ENCODE results near the gene BAX.

BAX gene

DNA sequence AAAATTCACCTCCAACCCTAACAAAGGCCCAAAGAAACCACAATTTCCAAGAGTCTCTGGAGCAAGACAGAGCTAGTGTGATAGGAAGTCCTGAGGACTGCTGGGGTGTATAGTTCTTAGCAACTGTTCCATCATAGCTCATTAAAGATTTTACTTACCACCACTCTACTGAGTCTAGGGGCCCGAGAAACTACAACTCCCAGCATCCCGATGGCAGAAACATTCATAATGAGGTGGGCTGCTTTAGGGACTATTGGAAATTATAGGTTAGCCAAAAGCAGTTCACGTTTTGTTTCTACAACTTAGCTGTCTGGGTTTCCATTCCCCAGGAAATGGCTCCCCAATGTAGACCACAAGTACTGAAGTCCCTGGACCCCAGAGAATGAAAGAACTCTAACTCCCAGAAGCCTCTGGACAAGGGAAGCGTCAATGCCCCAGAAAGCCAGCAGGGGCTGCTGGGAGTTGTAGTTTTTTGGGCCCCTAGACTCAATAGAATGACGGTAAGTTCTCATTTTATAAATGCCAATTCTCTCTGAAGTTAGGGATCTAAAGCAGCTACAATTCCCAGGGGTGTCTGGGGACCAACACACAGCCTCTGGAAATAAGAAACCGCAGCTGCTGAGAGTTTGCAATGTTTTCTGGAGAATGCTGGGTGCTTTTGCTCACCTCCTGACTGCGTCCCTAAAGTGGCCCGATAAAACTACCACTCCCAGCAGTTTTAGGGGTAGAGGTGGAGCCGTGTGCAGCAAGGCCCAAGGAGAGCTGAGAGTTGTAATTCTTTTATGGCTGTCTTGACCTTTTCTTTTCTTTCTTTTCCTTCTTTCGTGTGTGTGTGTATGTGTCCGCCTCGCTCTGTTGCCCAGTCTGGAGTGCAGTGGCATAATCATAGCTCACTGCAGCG, 21.5 kb downstream of the BAX start:
- no peak overlapping the region for H3K4me3 Mint-ChIP-seq
- peaks cover 29% of the 10 kb centered on the region for H3K36me3 Mint-ChIP-seq (ENCODE audit: low read depth)
- no peak overlapping the region for H3K27ac Mint-ChIP-seq
- peaks cover 22% of the 10 kb centered on the region for H3K4me1 Mint-ChIP-seq
- H3K9me3 Mint-ChIP-seq: no peaks in the 10 kb centered on the region
- DNase-seq (no peak), ATAC-seq (no peak)
- H3K27me3 Mint-ChIP-seq: no peaks in the 10 kb centered on the region

- no peaks in the 10 kb centered on the region for H3K27me3 Mint-ChIP-seq
- H3K27ac Mint-ChIP-seq: no peak overlapping the region
- H3K9me3 Mint-ChIP-seq: no peaks in the 10 kb centered on the region
- no peak overlapping the region for H3K4me3 Mint-ChIP-seq
- peaks cover 22% of the 10 kb centered on the region for H3K4me1 Mint-ChIP-seq
- ATAC-seq (no peak), DNase-seq (no peak)
- H3K36me3 Mint-ChIP-seq (ENCODE audit: low read depth): peaks cover 32% of the 10 kb centered on the region
Observed at GRCh38 chr19:48977061-48977460, 22.4 kb downstream of the BAX start.

GRCh38 chr19:48982280-48982679, 27.6 kb downstream of the BAX start:
- no peaks in the 10 kb centered on the region for H3K9me3 Mint-ChIP-seq
- H3K36me3 Mint-ChIP-seq (ENCODE audit: low read depth): peaks cover 37% of the 10 kb centered on the region
- no peak overlapping the region for H3K4me3 Mint-ChIP-seq
- no peak overlapping the region for H3K27ac Mint-ChIP-seq
- H3K27me3 Mint-ChIP-seq: no peaks in the 10 kb centered on the region
- H3K4me1 Mint-ChIP-seq: peaks cover 29% of the 10 kb centered on the region
- DNase-seq: no peak
- no peak for ATAC-seq

GRCh38 chr19:48985711-48986110, 31.0 kb downstream of the BAX start:
- no peaks in the 10 kb centered on the region for H3K27me3 Mint-ChIP-seq
- DNase-seq (no peak), ATAC-seq (no peak)
- H3K27ac Mint-ChIP-seq: no peak overlapping the region
- peaks cover 40% of the 10 kb centered on the region for H3K36me3 Mint-ChIP-seq (ENCODE audit: low read depth)
- H3K4me3 Mint-ChIP-seq: no peak overlapping the region
- peaks cover 27% of the 10 kb centered on the region for H3K4me1 Mint-ChIP-seq
- H3K9me3 Mint-ChIP-seq: no peaks in the 10 kb centered on the region

GRCh38 chr19:48986211-48986610, 31.5 kb downstream of the BAX start:
- peaks cover 30% of the 10 kb centered on the region for H3K4me1 Mint-ChIP-seq
- peaks cover 41% of the 10 kb centered on the region for H3K36me3 Mint-ChIP-seq (ENCODE audit: low read depth)
- no peaks in the 10 kb centered on the region for H3K9me3 Mint-ChIP-seq
- H3K27me3 Mint-ChIP-seq: no peaks in the 10 kb centered on the region
- H3K27ac Mint-ChIP-seq: no peak overlapping the region
- no peak overlapping the region for H3K4me3 Mint-ChIP-seq
- no peak for ATAC-seq
- no peak for DNase-seq

- peaks cover 35% of the 10 kb centered on the region for H3K4me1 Mint-ChIP-seq
- ATAC-seq (peak; percentile 68), DNase-seq (no peak)
- no peaks in the 10 kb centered on the region for H3K9me3 Mint-ChIP-seq
- H3K27ac Mint-ChIP-seq: peak overlapping the region; percentile 91
- H3K27me3 Mint-ChIP-seq: no peaks in the 10 kb centered on the region
- H3K4me3 Mint-ChIP-seq: peak overlapping the region; percentile 34
- H3K36me3 Mint-ChIP-seq (ENCODE audit: low read depth): peaks cover 35% of the 10 kb centered on the region
Observed at GRCh38 chr19:48987323-48987722, 32.6 kb downstream of the BAX start.

- DNase-seq: no peak
- no peaks in the 10 kb centered on the region for H3K27me3 Mint-ChIP-seq
- no peak overlapping the region for H3K4me3 Mint-ChIP-seq
- peak overlapping the region; percentile 91 for H3K27ac Mint-ChIP-seq
- ATAC-seq: no peak
- H3K9me3 Mint-ChIP-seq: no peaks in the 10 kb centered on the region
- H3K36me3 Mint-ChIP-seq (ENCODE audit: low read depth): peaks cover 30% of the 10 kb centered on the region
- H3K4me1 Mint-ChIP-seq: peaks cover 37% of the 10 kb centered on the region
Observed at GRCh38 chr19:48988286-48988685, 33.6 kb downstream of the BAX start.

DNA sequence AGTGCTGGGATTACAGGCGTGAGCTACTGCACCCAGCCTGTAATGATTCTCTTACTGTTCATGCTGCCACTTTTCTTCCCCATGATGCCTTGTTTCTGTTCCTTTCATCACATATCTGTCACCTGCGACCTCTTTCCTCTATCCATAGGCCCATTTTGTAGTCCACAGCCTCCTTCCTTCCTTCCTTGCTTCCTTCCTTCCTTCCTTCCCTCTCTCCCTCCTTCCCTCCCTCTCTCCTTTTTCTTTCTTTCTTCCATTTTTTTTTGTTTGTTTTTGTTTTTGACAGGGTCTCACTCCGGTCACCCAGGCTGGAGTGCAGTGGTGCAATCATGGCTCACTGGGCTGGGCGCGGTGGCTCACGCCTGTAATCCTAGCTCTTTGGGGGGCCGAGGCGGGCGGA, 34.2 kb downstream of the BAX start:
- no peaks in the 10 kb centered on the region for H3K27me3 Mint-ChIP-seq
- no peaks in the 10 kb centered on the region for H3K9me3 Mint-ChIP-seq
- peaks cover 28% of the 10 kb centered on the region for H3K36me3 Mint-ChIP-seq (ENCODE audit: low read depth)
- H3K27ac Mint-ChIP-seq: peak overlapping the region; percentile 77
- DNase-seq (no peak), ATAC-seq (no peak)
- H3K4me1 Mint-ChIP-seq: peaks cover 39% of the 10 kb centered on the region
- H3K4me3 Mint-ChIP-seq: no peak overlapping the region

DNA sequence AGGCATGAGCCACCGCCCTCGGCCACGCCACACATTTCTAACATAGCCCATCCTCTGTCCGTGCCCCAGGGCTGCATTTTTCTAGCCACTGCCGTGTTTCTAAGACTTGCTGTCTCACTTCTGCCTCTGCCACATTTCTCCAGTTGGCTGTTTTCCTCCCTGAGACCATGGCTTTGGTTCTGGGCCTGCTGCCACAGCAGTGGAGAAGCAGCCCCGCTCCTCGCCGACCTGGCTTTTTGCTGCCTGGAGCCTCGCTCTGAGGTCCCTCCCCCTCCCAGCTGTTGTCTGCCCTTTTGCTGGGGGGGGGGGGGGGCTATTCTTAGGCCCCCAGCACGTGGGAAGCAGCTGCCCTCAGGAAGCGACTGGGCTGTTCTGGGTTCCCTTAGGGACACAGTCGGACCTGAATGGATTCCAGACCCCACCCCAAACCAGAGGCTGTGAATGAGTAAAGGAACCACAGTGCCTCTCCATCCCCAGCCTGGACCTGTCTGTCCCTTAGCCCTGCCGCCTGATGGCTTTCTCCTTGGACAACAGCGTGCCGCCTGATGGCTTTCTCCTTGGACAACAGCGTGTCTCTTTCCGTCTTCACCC, 35.1 kb downstream of the BAX start:
- ATAC-seq (no peak), DNase-seq (no peak)
- Mint-ChIP-seq H3K9me3 (no peaks in the 10 kb centered on the region), H3K27ac (no peak overlapping the region), H3K27me3 (no peaks in the 10 kb centered on the region), H3K4me3 (no peak overlapping the region), H3K36me3 (ENCODE audit: low read depth) (peaks cover 32% of the 10 kb centered on the region), H3K4me1 (peaks cover 47% of the 10 kb centered on the region)

DNA sequence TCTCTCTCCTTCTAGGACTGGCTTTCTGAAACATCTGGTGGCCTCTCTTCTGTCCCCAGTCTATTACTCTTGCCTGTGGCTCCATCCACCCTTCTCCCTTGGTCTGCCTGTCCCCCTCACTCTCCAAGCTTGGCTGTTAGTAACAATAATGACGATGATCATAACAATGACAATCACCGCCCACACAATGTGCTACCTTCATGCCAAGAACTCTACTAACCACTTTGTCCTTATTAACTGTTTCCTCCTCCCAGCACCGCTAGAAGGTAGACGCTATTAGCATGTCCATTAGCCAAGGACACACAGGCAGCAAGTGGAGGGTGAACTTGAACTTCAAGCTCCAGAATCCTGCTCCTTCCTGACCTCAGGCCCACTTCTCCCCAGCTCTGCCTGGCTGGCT, 35.7 kb downstream of the BAX start:
- Mint-ChIP-seq H3K4me3 (no peak overlapping the region), H3K9me3 (no peaks in the 10 kb centered on the region), H3K27me3 (no peaks in the 10 kb centered on the region), H3K36me3 (ENCODE audit: low read depth) (peaks cover 30% of the 10 kb centered on the region), H3K27ac (peak overlapping the region; percentile 23), H3K4me1 (peaks cover 52% of the 10 kb centered on the region)
- DNase-seq (no peak), ATAC-seq (no peak)

- Mint-ChIP-seq H3K27ac (peak overlapping the region; percentile 22), H3K4me1 (peaks cover 55% of the 10 kb centered on the region), H3K36me3 (ENCODE audit: low read depth) (peaks cover 30% of the 10 kb centered on the region), H3K27me3 (no peaks in the 10 kb centered on the region), H3K9me3 (no peaks in the 10 kb centered on the region), H3K4me3 (no peak overlapping the region)
- DNase-seq (no peak), ATAC-seq (no peak)
Observed at GRCh38 chr19:48991011-48991609, 36.4 kb downstream of the BAX start.

- ATAC-seq: no peak
- peaks cover 30% of the 10 kb centered on the region for H3K36me3 Mint-ChIP-seq (ENCODE audit: low read depth)
- no peaks in the 10 kb centered on the region for H3K9me3 Mint-ChIP-seq
- no peak for DNase-seq
- H3K4me3 Mint-ChIP-seq: peak overlapping the region; percentile 98
- no peaks in the 10 kb centered on the region for H3K27me3 Mint-ChIP-seq
- H3K27ac Mint-ChIP-seq: peak overlapping the region; percentile 91
- H3K4me1 Mint-ChIP-seq: peaks cover 52% of the 10 kb centered on the region
Observed at GRCh38 chr19:48991873-48992580, 37.4 kb downstream of the BAX start.

GRCh38 chr19:48992581-48993174, 38.0 kb downstream of the BAX start:
- Mint-ChIP-seq H3K9me3 (no peaks in the 10 kb centered on the region), H3K27me3 (no peaks in the 10 kb centered on the region), H3K27ac (peak overlapping the region; percentile 91), H3K36me3 (ENCODE audit: low read depth) (peaks cover 29% of the 10 kb centered on the region), H3K4me1 (peaks cover 46% of the 10 kb centered on the region), H3K4me3 (peak overlapping the region; percentile 98)
- ATAC-seq: no peak
- no peak for DNase-seq

Measured in activated naive CD8-positive, alpha-beta T cell treated with anti-CD3 and anti-CD28 coated beads, Interleukin-2, amount 50 U/mL, for 24 hours (primary cell).